T-cell (primary cell): ENCODE results near the gene B3GAT1. TPM values are rescaled to one million over a fixed set of nuclear protein-coding genes. Genes with fewer than 3 reads are reported as not detected.

Source experiments
- total RNA-seq, 35 experiments: library from RNA in 6 of 35; stranded (reverse) in 6 of 35; fragments of 120-200 nt in 1 of 35; gene quantifications; one replicate each; pipeline versions ENCODE4 v1.2.1 to v1.2.4 and lab custom pipeline; 2013 to 2026

B3GAT1 gene
- total RNA-seq, 5 donors from 2014 or later (not counting 1 experiment from before 2014, with no cell fraction given) = 0.38 to 6.1 (median 1.3) TPM

Other genes with a start within 250 kb of the B3GAT1 start
- 10 to 100 TPM; 33.7 to 41.9 (median 36.8) TPM for gene NCAPD3, start 188.3 kb downstream of the B3GAT1 start, total RNA-seq
- 10 to 100 TPM; 60.3 to 65.1 (median 62.7) TPM for gene VPS26B, start 187.6 kb downstream of the B3GAT1 start, total RNA-seq
- 10 to 100 TPM; 37.5 to 57.6 (median 55.5) TPM for gene THYN1, start 158.9 kb downstream of the B3GAT1 start, total RNA-seq
- 10 to 100 TPM; 22.1 to 40.2 (median 38.2) TPM for gene ACAD8, start 158.7 kb downstream of the B3GAT1 start, total RNA-seq
- 1 to 10 TPM; 1.3 to 2.8 (median 1.9) TPM for gene GLB1L3, start 135.9 kb downstream of the B3GAT1 start, total RNA-seq
- 1 to 10 TPM; 1.4 to 3.6 (median 2.3) TPM for gene GLB1L2, start 80.3 kb downstream of the B3GAT1 start, total RNA-seq